Loucy (cell line): ENCODE results near the gene TEAD4.

Experiments
- H2AFZ ChIP-seq: fragments of 200-600 bp; sonication (generic); 2 replicates; pipeline ENCODE4 v1.6.0; 2016; ENCODE audit warnings: antibody characterized with exemption, mild to moderate bottlenecking, low read length, moderate library complexity
- H3F3A ChIP-seq: fragments of 200-600 bp; 2 replicates; pipeline ENCODE4 v1.6.0; 2016; ENCODE audit warnings: antibody characterized with exemption, low read depth, mild to moderate bottlenecking
- H3K27me3 ChIP-seq: fragments of 200-600 bp; sonication (generic); 2 replicates; pipeline ENCODE4 v1.6.1; 2014; ENCODE audit warnings: low read length, mild to moderate bottlenecking; ENCODE audit not compliant: insufficient read depth, poor library complexity, severe bottlenecking
- H3K36me3 ChIP-seq: fragments of 200-600 bp; sonication (generic); 2 replicates; pipeline ENCODE4 v1.6.1; 2016; ENCODE audit warnings: low read length; ENCODE audit not compliant: insufficient read depth
- H3K4me1 ChIP-seq: fragments of 200-600 bp; sonication (generic); 2 replicates; pipeline ENCODE4 v1.5.1; 2014; ENCODE audit warnings: low read length, mild to moderate bottlenecking; ENCODE audit not compliant: insufficient read depth, poor library complexity, severe bottlenecking
- H3K4me2 ChIP-seq: fragments of 200-600 bp; sonication (generic); 2 replicates; pipeline ENCODE4 v1.6.0; 2014; ENCODE audit warnings: antibody characterized with exemption, low read length, low read depth, mild to moderate bottlenecking; ENCODE audit not compliant: poor library complexity, severe bottlenecking
- H3K4me3 ChIP-seq: fragments of 200-600 bp; sonication (generic); 2 replicates; pipeline ENCODE4 v1.5.1; 2014; ENCODE audit warnings: low read length, mild to moderate bottlenecking, mixed read lengths; ENCODE audit not compliant: poor library complexity, severe bottlenecking
- H3K79me2 ChIP-seq: fragments of 200-600 bp; sonication (generic); 2 replicates; pipeline ENCODE4 v1.6.1; 2014; ENCODE audit warnings: low read length; ENCODE audit not compliant: insufficient read depth
- H3K9ac ChIP-seq: fragments of 200-600 bp; sonication (generic); 2 replicates; pipeline ENCODE4 v1.6.0; 2014; ENCODE audit warnings: mild to moderate bottlenecking, low read depth, low read length, moderate library complexity; ENCODE audit not compliant: poor library complexity, severe bottlenecking
- H3K9me2 ChIP-seq: fragments of 200-600 bp; sonication (generic); replicated peaks from 2 replicates; pipeline ENCODE4 v1.6.1; 2016; ENCODE audit warnings: low read depth, low read length, mixed read lengths
- H3K9me3 ChIP-seq: fragments of 200-600 bp; sonication (generic); 2 replicates; pipeline ENCODE4 v1.6.1; 2014; ENCODE audit warnings: mild to moderate bottlenecking, antibody characterized with exemption, low read length, low read depth; ENCODE audit not compliant: insufficient read depth
- H4K20me1 ChIP-seq: fragments of 200-600 bp; sonication (generic); 2 replicates; pipeline ENCODE4 v1.6.0; 2014; ENCODE audit warnings: antibody characterized with exemption, low read length, mild to moderate bottlenecking; ENCODE audit not compliant: insufficient read depth, poor library complexity, severe bottlenecking
- EZH2phosphoT487 ChIP-seq: fragments of 200-600 bp; IDR thresholded peaks from 2 replicates; pipeline ENCODE4 v1.6.1; 2018; ENCODE audit warnings: antibody characterized with exemption, mild to moderate bottlenecking, moderate library complexity, borderline replicate concordance
- TF ChIP-seq, protein P1 (sequence below): fragments of 200-600 bp; sonication (generic); conservative IDR thresholded peaks from 2 replicates; pipeline ENCODE4 v1.5.1; 2014; ENCODE audit warnings: mild to moderate bottlenecking, antibody characterized with exemption, low read length

The TEAD4 gene

DNA sequence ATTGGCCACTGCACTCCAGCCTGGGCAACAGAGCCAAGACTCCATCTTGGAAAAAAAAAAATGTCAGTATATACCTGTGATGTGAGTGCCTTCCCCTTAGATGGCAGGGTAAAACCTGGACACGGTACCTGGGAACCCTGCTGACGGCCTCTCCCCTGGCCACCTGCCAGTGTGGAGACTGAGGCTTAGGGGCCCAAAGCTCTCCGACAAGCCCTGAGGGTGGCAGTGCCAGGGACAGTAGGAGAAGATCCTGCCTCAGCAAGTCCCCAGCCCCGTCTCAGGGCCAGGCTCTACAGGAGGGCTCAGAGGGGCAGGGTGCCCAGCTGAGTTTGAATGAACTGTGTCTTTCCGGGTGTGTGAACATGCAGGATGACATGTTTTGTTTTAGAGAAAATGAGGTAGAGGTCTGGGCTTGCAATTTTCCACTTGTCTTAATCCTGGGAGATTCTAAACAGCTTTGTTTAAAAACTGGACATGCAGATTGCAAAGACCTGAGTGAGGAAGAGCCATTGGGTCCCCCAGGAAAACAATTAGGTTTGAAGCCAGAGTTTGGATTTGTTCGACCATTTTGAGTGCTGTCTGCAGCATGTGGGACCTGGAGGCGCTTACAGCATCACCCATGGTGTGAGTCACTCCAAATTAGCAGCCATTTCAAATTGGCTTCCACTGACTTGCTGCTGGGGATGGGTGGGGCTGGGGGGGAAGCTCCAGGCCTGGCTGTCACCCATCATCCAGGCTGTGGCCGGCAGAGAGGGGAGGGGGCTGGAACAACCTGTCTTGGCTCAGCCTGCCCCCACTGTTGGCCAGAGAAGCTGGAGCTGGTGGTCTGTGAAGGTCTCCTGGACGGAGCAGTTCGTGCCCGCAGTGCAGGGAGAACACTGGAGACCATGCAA is 128.8 kb downstream of the TEAD4 start:
- H3K4me2 ChIP-seq: no peak overlapping the region
- no peaks in the 10 kb centered on the region for H4K20me1 ChIP-seq
- no peaks in the 10 kb centered on the region for H3K79me2 ChIP-seq
- TF ChIP-seq, protein P1, sequence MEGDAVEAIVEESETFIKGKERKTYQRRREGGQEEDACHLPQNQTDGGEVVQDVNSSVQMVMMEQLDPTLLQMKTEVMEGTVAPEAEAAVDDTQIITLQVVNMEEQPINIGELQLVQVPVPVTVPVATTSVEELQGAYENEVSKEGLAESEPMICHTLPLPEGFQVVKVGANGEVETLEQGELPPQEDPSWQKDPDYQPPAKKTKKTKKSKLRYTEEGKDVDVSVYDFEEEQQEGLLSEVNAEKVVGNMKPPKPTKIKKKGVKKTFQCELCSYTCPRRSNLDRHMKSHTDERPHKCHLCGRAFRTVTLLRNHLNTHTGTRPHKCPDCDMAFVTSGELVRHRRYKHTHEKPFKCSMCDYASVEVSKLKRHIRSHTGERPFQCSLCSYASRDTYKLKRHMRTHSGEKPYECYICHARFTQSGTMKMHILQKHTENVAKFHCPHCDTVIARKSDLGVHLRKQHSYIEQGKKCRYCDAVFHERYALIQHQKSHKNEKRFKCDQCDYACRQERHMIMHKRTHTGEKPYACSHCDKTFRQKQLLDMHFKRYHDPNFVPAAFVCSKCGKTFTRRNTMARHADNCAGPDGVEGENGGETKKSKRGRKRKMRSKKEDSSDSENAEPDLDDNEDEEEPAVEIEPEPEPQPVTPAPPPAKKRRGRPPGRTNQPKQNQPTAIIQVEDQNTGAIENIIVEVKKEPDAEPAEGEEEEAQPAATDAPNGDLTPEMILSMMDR: no peak
- no peak for TF ChIP-seq EZH2phosphoT487
- no peaks in the 10 kb centered on the region for H3K27me3 ChIP-seq
- no peak overlapping the region for H2AFZ ChIP-seq
- H3K9me2 ChIP-seq: no peaks in the 10 kb centered on the region
- H3K4me1 ChIP-seq: peaks cover 8% of the 10 kb centered on the region
- no peak overlapping the region for H3K4me3 ChIP-seq
- no peaks in the 10 kb centered on the region for H3F3A ChIP-seq
- no peak overlapping the region for H3K9ac ChIP-seq
- H3K9me3 ChIP-seq: no peaks in the 10 kb centered on the region
- no peaks in the 10 kb centered on the region for H3K36me3 ChIP-seq

DNA sequence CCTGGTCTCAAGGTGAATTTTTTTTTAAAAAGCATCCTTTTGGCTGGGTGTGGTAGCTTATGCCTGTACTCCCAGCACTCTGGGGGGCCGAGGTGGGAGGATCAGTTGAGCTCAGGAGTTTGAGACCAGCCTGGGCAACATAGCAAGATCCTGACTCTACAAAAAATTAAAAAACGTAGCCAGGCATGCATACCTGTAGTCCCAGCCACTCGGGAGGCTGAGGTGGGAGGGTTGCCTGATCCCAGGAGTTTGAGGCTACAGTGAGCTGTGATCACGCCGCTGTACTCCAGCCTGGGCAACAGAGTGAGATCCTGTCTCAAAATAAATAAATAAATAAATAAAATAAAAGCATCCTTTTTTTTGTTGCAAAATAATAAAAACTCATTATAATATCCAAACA is 130.4 kb downstream of the TEAD4 start:
- H3K36me3 ChIP-seq: no peaks in the 10 kb centered on the region
- no peaks in the 10 kb centered on the region for H3K4me1 ChIP-seq
- no peak overlapping the region for H3K4me2 ChIP-seq
- no peaks in the 10 kb centered on the region for H3K79me2 ChIP-seq
- H4K20me1 ChIP-seq: no peaks in the 10 kb centered on the region
- no peaks in the 10 kb centered on the region for H3K9me3 ChIP-seq
- no peak overlapping the region for H2AFZ ChIP-seq
- TF ChIP-seq, protein P1: no peak
- TF ChIP-seq EZH2phosphoT487: no peak
- no peak overlapping the region for H3K9ac ChIP-seq
- H3K4me3 ChIP-seq: no peak overlapping the region
- no peaks in the 10 kb centered on the region for H3K27me3 ChIP-seq
- no peaks in the 10 kb centered on the region for H3K9me2 ChIP-seq
- no peaks in the 10 kb centered on the region for H3F3A ChIP-seq
